ENCODE measurements around the gene TMPRSS11F.

The TMPRSS11F gene

DNA sequence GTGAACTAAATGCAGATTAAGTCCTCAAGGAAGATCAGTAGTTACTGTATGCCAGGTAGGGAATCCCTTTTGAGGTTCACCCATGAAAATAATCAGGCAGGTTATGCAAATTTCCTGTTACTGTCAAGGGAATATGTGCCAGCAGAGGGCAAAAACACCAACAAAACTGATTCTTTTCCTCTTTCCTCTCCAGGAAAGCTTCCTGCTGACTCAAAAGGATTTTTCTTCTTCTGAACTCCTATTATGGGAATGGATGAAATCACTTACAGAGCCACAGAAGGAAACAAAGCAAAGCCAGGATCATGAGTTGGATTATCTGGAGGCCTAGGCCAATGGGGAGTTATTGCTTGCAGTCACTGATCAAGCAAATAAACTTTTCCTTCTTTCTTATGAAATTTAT, 49.7 kb downstream of the TMPRSS11F start:
- DNase-seq (ENCODE audit: low spot score) (no peak), FAIRE-seq (no peak)

GRCh38 chr4:68077737-68078136, 51.9 kb downstream of the TMPRSS11F start:
- FAIRE-seq: no peak
- DNase-seq (ENCODE audit: low spot score): no peak

GRCh38 chr4:68077301-68077700, 52.4 kb downstream of the TMPRSS11F start:
- FAIRE-seq (no peak), DNase-seq (ENCODE audit: low spot score) (no peak)

DNA sequence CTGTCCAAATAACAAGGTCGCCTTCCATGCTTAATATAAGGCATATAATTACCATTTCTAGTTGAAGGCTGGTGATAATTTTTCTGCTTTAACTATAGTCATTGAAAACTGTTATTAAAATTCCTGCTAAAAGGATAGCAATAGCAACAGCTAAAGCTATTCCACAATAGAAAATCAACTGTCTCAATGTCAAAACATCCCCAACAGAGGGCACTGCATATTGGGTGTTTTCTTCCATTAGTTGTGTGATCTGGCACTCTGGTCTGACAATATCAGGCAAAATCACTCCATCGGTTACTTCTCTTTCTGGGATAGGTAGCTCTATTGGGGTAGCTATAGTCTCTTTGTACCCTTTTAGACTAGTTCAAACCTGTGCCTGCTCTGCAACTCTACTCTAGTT, 53.5 kb downstream of the TMPRSS11F start:
- no peak for DNase-seq (ENCODE audit: low spot score)
- no peak for FAIRE-seq

GRCh38 chr4:68074397-68074796, 55.3 kb downstream of the TMPRSS11F start:
- peak; percentile 15 for DNase-seq (ENCODE audit: low spot score)
- no peak for FAIRE-seq

- FAIRE-seq (no peak), DNase-seq (ENCODE audit: low spot score) (no peak)
These were observed 59.4 kb downstream of the TMPRSS11F start for GRCh38 chr4:68070302-68070701.

DNA sequence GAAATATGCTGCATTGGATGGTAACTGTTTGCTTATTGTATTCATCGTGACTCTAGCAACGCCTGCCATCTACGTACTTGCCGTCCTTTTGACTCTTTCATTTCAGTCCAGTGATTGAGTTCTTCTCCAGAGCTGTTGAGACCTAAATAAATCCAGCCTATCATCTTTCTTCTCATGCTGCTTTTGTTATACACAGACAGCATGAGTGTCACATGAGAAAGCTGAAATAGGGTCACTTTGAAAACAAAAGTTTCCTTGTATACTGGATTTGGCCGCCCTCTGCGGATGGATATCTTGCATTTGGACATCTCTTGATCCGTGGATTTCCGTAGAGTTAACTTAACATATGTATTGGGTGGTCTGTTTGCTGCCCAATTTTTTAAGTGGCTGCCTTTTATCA, 67.2 kb downstream of the TMPRSS11F start:
- FAIRE-seq: no peak
- DNase-seq (ENCODE audit: low spot score): no peak

DNA sequence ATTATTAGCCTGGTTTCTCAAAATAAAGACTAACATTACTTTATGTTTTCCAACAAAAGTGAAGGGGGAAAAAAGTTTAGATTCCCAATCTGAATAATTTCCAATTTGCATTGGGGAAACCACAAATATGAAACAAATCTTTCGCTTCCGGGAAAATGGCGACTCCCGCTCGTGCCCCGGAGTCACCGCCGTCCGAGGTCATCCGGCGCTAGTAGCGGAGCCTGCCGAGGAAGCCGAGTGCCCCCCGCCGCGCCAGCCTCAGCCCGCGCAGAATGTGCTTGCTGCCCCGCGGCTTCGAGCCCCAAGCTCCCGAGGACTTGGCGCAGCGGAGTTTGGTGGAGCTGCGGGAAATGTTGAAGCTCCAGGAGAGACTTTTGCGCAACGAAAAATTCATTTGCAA, 91.4 kb downstream of the TMPRSS11F start:
- FAIRE-seq (no peak), DNase-seq (ENCODE audit: low spot score) (no peak)

GRCh38 chr4:68021185-68021584, 108.5 kb downstream of the TMPRSS11F start:
- no peak for FAIRE-seq
- peak; percentile 23 for DNase-seq (ENCODE audit: low spot score)

DNA sequence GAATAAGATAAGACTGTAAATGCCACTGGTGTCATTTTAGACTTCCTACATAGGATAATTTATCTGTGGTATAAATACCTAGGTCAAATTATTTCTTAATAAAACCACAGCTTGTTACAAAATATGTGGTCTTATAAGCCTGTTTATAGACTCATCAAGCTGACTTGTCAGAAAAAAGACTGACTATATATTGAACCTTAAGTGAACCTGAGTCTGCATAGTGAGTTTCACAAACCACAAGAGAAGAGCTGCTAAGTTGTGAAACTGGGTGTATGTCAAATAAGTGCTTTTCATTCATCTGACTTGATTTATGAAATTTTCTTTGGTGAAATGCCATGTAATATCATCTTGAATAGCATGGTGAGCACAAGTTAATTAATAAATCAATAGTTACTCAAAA, 118.0 kb downstream of the TMPRSS11F start:
- FAIRE-seq (no peak), DNase-seq (ENCODE audit: low spot score) (no peak)
